GM23338 (cell line): Measurements from ENCODE around the gene ZNF578.

Experiments used
- CREB1 ChIP-seq: fragments of 250-450 bp; sonication (Bioruptor Pico); IDR thresholded peaks from 2 replicates; pipeline ENCODE4 v1.5.0; 2020; ENCODE audit warnings: low read depth, mild to moderate bottlenecking, moderate library complexity
- ETS1 ChIP-seq: IDR thresholded peaks from 2 replicates; pipeline ENCODE4 v1.6.1; 2016; ENCODE audit warnings: antibody characterized with exemption
- EZH2 ChIP-seq: fragments of 200-600 bp; sonication (generic); IDR thresholded peaks from one replicate; pipeline ENCODE4 v1.8.0; 2017; ENCODE audit warnings: antibody characterized with exemption, mild to moderate bottlenecking, low read depth; ENCODE audit not compliant: unreplicated experiment
- EZH2phosphoT487 ChIP-seq: fragments of 200-600 bp; sonication (generic); IDR thresholded peaks from one replicate; pipeline ENCODE4 v1.8.1; 2018; ENCODE audit warnings: antibody characterized with exemption; ENCODE audit not compliant: unreplicated experiment
- JUNB ChIP-seq: IDR thresholded peaks from one replicate; pipeline ENCODE4 v1.6.1; 2016; ENCODE audit warnings: antibody characterized with exemption; ENCODE audit not compliant: unreplicated experiment
- NANOG ChIP-seq: IDR thresholded peaks from 2 replicates; pipeline ENCODE4 v1.6.1; 2016; ENCODE audit warnings: antibody characterized with exemption, borderline replicate concordance
- POLR2AphosphoS5 ChIP-seq: IDR thresholded peaks from 2 replicates; pipeline ENCODE4 v1.6.1; 2016; ENCODE audit warnings: antibody characterized with exemption, low read depth
- STAT1 ChIP-seq: IDR thresholded peaks from one replicate; pipeline ENCODE4 v1.6.1; 2016; ENCODE audit warnings: antibody characterized with exemption; ENCODE audit not compliant: unreplicated experiment
- ZNF114 ChIP-seq: fragments of 250-450 bp; sonication (Bioruptor Pico); IDR thresholded peaks from 2 replicates; pipeline ENCODE4 v1.5.0; 2020; ENCODE audit warnings: mild to moderate bottlenecking, moderate library complexity
- ZNF331 ChIP-seq: fragments of 250-450 bp; sonication (Bioruptor Pico); IDR thresholded peaks from 2 replicates; pipeline ENCODE4 v1.5.0; 2020; ENCODE audit warnings: low read depth, mild to moderate bottlenecking, moderate library complexity
- ZNF462 ChIP-seq: fragments of 250-450 bp; sonication (Bioruptor Pico); IDR thresholded peaks from 2 replicates; pipeline ENCODE4 v1.5.0; 2020; ENCODE audit warnings: mild to moderate bottlenecking, moderate library complexity
- TF ChIP-seq, protein P1 (sequence below), 2 experiments: fragments of 200-600 bp in 1 of 2; sonication (generic) in 1 of 2; conservative IDR thresholded peaks; 2 replicates each; pipeline versions ENCODE4 v1.5.1 to v1.6.1; 2016 to 2017; ENCODE audit warnings: antibody characterized with exemption in 2 of 2, low read depth in 2 of 2, mild to moderate bottlenecking in 2 of 2, moderate library complexity in 1 of 2
- TF ChIP-seq, protein P2 (sequence below): IDR thresholded peaks from one replicate; pipeline ENCODE4 v1.6.1; 2018; ENCODE audit warnings: antibody characterized with exemption; ENCODE audit not compliant: unreplicated experiment

- TF ChIP-seq, protein P1, sequence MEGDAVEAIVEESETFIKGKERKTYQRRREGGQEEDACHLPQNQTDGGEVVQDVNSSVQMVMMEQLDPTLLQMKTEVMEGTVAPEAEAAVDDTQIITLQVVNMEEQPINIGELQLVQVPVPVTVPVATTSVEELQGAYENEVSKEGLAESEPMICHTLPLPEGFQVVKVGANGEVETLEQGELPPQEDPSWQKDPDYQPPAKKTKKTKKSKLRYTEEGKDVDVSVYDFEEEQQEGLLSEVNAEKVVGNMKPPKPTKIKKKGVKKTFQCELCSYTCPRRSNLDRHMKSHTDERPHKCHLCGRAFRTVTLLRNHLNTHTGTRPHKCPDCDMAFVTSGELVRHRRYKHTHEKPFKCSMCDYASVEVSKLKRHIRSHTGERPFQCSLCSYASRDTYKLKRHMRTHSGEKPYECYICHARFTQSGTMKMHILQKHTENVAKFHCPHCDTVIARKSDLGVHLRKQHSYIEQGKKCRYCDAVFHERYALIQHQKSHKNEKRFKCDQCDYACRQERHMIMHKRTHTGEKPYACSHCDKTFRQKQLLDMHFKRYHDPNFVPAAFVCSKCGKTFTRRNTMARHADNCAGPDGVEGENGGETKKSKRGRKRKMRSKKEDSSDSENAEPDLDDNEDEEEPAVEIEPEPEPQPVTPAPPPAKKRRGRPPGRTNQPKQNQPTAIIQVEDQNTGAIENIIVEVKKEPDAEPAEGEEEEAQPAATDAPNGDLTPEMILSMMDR (conservative IDR thresholded peaks at IDR 0.05; ENCODE audit: low read depth in 2 of 2): no peak
- TF ChIP-seq POLR2AphosphoS5 (no peak), STAT1 (no peak), EZH2 (no peak), EZH2phosphoT487 (no peak), ETS1 (no peak), ZNF114 (no peak), JUNB (no peak), ZNF462 (no peak), CREB1 (CRISPR knock-in tag) (no peak), NANOG (no peak), ZNF331 (CRISPR knock-in tag) (no peak)
- TF ChIP-seq, protein P2, sequence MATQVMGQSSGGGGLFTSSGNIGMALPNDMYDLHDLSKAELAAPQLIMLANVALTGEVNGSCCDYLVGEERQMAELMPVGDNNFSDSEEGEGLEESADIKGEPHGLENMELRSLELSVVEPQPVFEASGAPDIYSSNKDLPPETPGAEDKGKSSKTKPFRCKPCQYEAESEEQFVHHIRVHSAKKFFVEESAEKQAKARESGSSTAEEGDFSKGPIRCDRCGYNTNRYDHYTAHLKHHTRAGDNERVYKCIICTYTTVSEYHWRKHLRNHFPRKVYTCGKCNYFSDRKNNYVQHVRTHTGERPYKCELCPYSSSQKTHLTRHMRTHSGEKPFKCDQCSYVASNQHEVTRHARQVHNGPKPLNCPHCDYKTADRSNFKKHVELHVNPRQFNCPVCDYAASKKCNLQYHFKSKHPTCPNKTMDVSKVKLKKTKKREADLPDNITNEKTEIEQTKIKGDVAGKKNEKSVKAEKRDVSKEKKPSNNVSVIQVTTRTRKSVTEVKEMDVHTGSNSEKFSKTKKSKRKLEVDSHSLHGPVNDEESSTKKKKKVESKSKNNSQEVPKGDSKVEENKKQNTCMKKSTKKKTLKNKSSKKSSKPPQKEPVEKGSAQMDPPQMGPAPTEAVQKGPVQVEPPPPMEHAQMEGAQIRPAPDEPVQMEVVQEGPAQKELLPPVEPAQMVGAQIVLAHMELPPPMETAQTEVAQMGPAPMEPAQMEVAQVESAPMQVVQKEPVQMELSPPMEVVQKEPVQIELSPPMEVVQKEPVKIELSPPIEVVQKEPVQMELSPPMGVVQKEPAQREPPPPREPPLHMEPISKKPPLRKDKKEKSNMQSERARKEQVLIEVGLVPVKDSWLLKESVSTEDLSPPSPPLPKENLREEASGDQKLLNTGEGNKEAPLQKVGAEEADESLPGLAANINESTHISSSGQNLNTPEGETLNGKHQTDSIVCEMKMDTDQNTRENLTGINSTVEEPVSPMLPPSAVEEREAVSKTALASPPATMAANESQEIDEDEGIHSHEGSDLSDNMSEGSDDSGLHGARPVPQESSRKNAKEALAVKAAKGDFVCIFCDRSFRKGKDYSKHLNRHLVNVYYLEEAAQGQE: no peak
Observed at GRCh38 chr19:52536448-52536800, 83.1 kb downstream of the ZNF578 start.
